HG02884 (cell line): Measurements from ENCODE around the gene CIRBP.

ENCODE experiments used
- ATAC-seq: cut with Tn5 transposase; IDR thresholded peaks from one replicate; pipeline ENCODE4 v1.9.1; 2021; ENCODE audit warnings: mild to moderate bottlenecking, moderate library complexity; ENCODE audit not compliant: unreplicated experiment

CIRBP gene

GRCh38 chr19:1230783-1231489 is 38.2 kb upstream of the CIRBP start:
- ATAC-seq, result no peak

GRCh38 chr19:1231729-1232637 is 37.1 kb upstream of the CIRBP start:
- ATAC-seq, result no peak

GRCh38 chr19:1232652-1233072 is 36.5 kb upstream of the CIRBP start:
- no peak for ATAC-seq

- ATAC-seq, result no peak
Measured at GRCh38 chr19:1233115-1233667, 35.9 kb upstream of the CIRBP start.

GRCh38 chr19:1234051-1234954 is 34.8 kb upstream of the CIRBP start:
- no peak for ATAC-seq

GRCh38 chr19:1234955-1235380 is 34.2 kb upstream of the CIRBP start:
- no peak for ATAC-seq

GRCh38 chr19:1235625-1236538 is 33.2 kb upstream of the CIRBP start:
- no peak for ATAC-seq

- ATAC-seq, result no peak
Measured at GRCh38 chr19:1236576-1236975, 32.6 kb upstream of the CIRBP start.

- no peak for ATAC-seq
Measured at GRCh38 chr19:1237027-1237659, 32.0 kb upstream of the CIRBP start.

GRCh38 chr19:1237754-1238368 is 31.3 kb upstream of the CIRBP start, which contains the start of gene CBARP:
Gene CBARP, minus strand, starts transcription at chr19:1238005. Its CDS starts 1,905 bp downstream, at chr19:1236100.
- no peak for ATAC-seq

- ATAC-seq, result no peak
Measured at GRCh38 chr19:1238369-1239303, 30.5 kb upstream of the CIRBP start.

- no peak for ATAC-seq
Measured at GRCh38 chr19:1239420-1239795, 29.7 kb upstream of the CIRBP start.

- no peak for ATAC-seq
Measured at GRCh38 chr19:1239796-1240737, 29.1 kb upstream of the CIRBP start.

- ATAC-seq, result no peak
Measured at GRCh38 chr19:1240925-1241324, 28.2 kb upstream of the CIRBP start.

- ATAC-seq, result no peak
Measured at GRCh38 chr19:1241417-1242095, 27.6 kb upstream of the CIRBP start, which contains the start of gene ATP5F1D. Gene ATP5F1D, plus strand, starts transcription at chr19:1241751. Its CDS starts 100 bp downstream, at chr19:1241851.
